ENCODE results near the gene C1QTNF12.

C1QTNF12 gene

GRCh38 chr1:1230656-1231399, 15.7 kb downstream of the C1QTNF12 start:
- H3K4me3 ChIP-seq (ENCODE audit: low read depth, low read length) = peak overlapping the region; percentile 86
- peak; percentile 37 for TF ChIP-seq CTCF (IDR thresholded peaks at IDR 0.05; ENCODE audit: low read depth, low read length, missing control alignments)
- in situ Hi-C loops (cut with HindIII; ENCODE audit: low sequenced_read_pairs) = no loop called here
- peak; percentile 23 for DNase-seq (ENCODE audit: low read depth)

- no peak overlapping the region for H3K4me3 ChIP-seq (ENCODE audit: low read depth, low read length)
- in situ Hi-C loops (cut with HindIII; ENCODE audit: low sequenced_read_pairs) = no loop called here
- TF ChIP-seq CTCF (IDR thresholded peaks at IDR 0.05; ENCODE audit: low read depth, low read length, missing control alignments) = no peak
- no peak for DNase-seq (ENCODE audit: low read depth)
These were observed 16.8 kb downstream of the C1QTNF12 start for GRCh38 chr1:1229770-1230169.

DNA sequence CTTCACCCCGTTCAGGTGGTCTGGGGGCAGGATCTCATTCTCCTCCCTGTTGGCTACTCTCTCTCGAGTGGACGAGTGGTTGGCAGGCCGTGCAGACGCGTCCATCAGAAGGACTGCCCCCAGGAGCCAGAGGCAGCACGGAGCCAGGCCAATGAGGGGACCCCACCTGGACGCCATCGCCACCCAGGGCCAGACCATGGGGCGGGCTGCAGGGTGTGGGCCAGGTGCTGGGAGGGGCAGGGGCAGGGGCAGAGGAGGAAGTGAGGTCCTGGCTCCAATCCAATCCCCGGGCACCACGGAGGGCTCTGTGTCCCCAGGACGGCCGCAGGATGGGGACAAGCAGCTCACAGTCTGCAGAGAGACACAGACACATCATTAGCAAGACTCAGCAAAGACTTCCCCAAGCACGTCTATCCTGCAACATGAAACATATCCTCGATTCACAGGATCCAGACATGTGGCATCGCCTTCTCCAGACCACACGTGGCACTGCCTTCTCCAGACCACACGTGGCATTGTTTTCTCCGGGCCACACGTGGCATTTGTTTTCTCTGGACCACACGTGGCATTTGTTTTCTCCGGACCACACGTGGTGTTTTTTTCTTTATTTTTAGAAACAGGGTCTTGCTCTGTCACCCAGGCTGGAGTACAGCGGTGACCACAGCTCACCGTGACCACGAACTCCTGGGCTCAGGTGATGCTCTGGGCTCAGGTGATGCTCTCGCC, 17.8 kb downstream of the C1QTNF12 start:
- no peak for DNase-seq (ENCODE audit: low read depth)
- in situ Hi-C loops (cut with HindIII; ENCODE audit: low sequenced_read_pairs) = no loop called here
- no peak for TF ChIP-seq CTCF (IDR thresholded peaks at IDR 0.05; ENCODE audit: low read depth, low read length, missing control alignments)
- H3K4me3 ChIP-seq (ENCODE audit: low read depth, low read length) = no peak overlapping the region

DNA sequence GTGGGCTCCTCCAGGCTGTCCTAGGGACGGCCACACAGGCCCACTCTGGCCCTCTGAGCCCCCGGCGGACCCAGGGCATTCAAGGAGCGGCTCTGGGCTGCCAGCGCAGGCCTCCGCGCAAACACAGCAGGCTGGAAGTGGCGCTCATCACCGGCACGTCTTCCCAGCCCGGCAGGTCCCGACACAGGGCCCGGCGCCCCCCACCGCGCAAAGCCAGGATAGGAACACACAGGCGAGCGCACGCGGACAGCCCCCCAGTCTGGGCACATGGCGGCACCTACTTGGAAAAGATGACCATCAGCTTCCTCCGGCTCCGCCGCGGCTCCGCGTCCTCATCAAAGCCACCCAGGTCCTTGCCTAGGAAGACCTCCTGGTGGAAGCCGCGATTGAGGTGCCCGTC, 18.3 kb downstream of the C1QTNF12 start:
- in situ Hi-C loops (cut with HindIII; ENCODE audit: low sequenced_read_pairs) = no loop called here
- no peak for DNase-seq (ENCODE audit: low read depth)
- TF ChIP-seq CTCF (IDR thresholded peaks at IDR 0.05; ENCODE audit: low read depth, low read length, missing control alignments) = no peak
- H3K4me3 ChIP-seq (ENCODE audit: low read depth, low read length) = no peak overlapping the region

DNA sequence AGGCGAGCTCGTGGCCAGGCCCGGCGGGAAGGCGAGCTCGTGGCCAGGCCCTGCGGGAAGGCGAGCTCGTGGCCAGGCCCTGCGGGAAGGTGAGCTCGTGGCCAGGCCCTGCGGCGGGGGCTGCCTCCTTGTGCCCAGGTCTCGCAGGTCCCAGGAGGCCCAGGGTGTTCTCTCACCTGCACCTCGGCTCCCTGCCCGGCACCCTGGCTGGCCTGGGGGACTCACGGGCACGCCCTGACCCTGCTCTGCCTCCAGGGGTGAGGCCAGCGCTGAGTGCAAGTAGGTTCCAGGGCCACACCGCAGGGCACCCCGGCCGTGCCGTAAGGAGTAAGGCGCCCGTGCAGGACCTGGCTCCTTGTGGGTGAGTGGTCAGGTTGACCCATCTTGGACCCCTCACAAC, 19.1 kb downstream of the C1QTNF12 start:
- TF ChIP-seq CTCF (IDR thresholded peaks at IDR 0.05; ENCODE audit: low read depth, low read length, missing control alignments) = no peak
- in situ Hi-C loops (cut with HindIII; ENCODE audit: low sequenced_read_pairs) = no loop called here
- H3K4me3 ChIP-seq (ENCODE audit: low read depth, low read length) = no peak overlapping the region
- DNase-seq (ENCODE audit: low read depth) = no peak

GRCh38 chr1:1226566-1227362, 19.8 kb downstream of the C1QTNF12 start:
- no peak for TF ChIP-seq CTCF (IDR thresholded peaks at IDR 0.05; ENCODE audit: low read depth, low read length, missing control alignments)
- in situ Hi-C loops (cut with HindIII; ENCODE audit: low sequenced_read_pairs) = no loop called here
- no peak for DNase-seq (ENCODE audit: low read depth)
- no peak overlapping the region for H3K4me3 ChIP-seq (ENCODE audit: low read depth, low read length)

All from astrocyte of the cerebellum (primary cell).